HepG2 (cell line): ENCODE data around the gene PLCD4. TPM values are rescaled to one million over a fixed set of nuclear protein-coding genes. Genes with fewer than 3 reads are reported as not detected.

Source experiments
- ATAC-seq: fragments of 200-7000 bp; cut with Tn5 transposase; 3 replicates; pipeline ENCODE4 v1.9.1; 2020; ENCODE audit warnings: mild to moderate bottlenecking, moderate library complexity
- BruUV-seq: library from RNA; stranded (reverse); fragments of 400-500 nt; replicated peaks from 2 replicates; lab custom pipeline; 2021; lab: Mats Ljungman, UMichigan
- CTCF ChIA-PET: fragments of 300-600 bp; formaldehyde crosslinking; extraction: SDS; loops from one replicate; lab custom pipeline; 2021; ENCODE audit warnings: low total read pairs, inconsistent platforms, low intra/inter-chr PET ratio; lab: Yijun Ruan, JAX
- POLR2A ChIA-PET: fragments of 350-600 bp; sonication (Branson Sonifier 250); formaldehyde crosslinking; loops from one replicate; lab custom pipeline; 2020; ENCODE audit warnings: antibody characterized with exemption, inconsistent platforms; lab: Yijun Ruan, JAX
- DNase-seq: peaks from one replicate; pipeline ENCODE4 v3.0.0-alpha.2; 2015; ENCODE audit warnings: low spot score
- FAIRE-seq: peaks from 3 replicates; lab custom pipeline; 2011; peaks lifted over from hg19 to GRCh38; lab: Jason Lieb, UNC
- H2AFZ ChIP-seq: one replicate; pipeline ENCODE4 v1.6.1; 2011; ENCODE audit warnings: low read length, inconsistent platforms
- H3K27ac ChIP-seq: fragments of 300-600 bp; 3 replicates; pipeline ENCODE4 v1.8.0; 2011; ENCODE audit warnings: mixed run types, mild to moderate bottlenecking, mixed read lengths, low read length, inconsistent platforms; ENCODE audit not compliant: insufficient read depth; ENCODE audit errors: extremely low read length
- H3K27me3 ChIP-seq, 2 experiments: fragments of 200-600 bp in 1 of 2; 2 replicates in 1 of 2; 3 replicates in 1 of 2; pipeline versions ENCODE4 v1.6.0 to v1.8.0; 2011; ENCODE audit warnings: low read length in 2 of 2, mild to moderate bottlenecking in 2 of 2, moderate library complexity in 2 of 2, inconsistent platforms in 1 of 2; ENCODE audit not compliant: insufficient read depth in 2 of 2, control insufficient read depth in 1 of 2
- H3K36me3 ChIP-seq, 2 experiments: fragments of 200-600 bp in 1 of 2; replicated peaks in 1 of 2; 2 replicates in 1 of 2; 3 replicates in 1 of 2; pipeline versions ENCODE4 v1.5.1 to v1.8.0; 2011; ENCODE audit warnings: low read length in 2 of 2, inconsistent platforms in 1 of 2; ENCODE audit not compliant: insufficient read depth in 2 of 2, control insufficient read depth in 1 of 2
- H3K4me1 ChIP-seq: 2 replicates; pipeline ENCODE4 v1.5.1; 2012; ENCODE audit warnings: low read length, inconsistent platforms; ENCODE audit not compliant: insufficient read depth
- H3K4me2 ChIP-seq: 2 replicates; pipeline ENCODE4 v1.6.0; 2011; ENCODE audit warnings: low read depth, low read length, inconsistent platforms
- H3K4me3 ChIP-seq, 3 experiments: fragments of 200-600 bp in 1 of 3; sonication (generic), shearing (Covaris generic) in 1 of 3; replicated peaks in 1 of 3; 2 replicates each; pipeline ENCODE4 v1.5.1; 2011 to 2016; ENCODE audit warnings: low read length in 3 of 3, inconsistent platforms in 2 of 3, low read depth in 2 of 3, mild to moderate bottlenecking in 2 of 3, control low read depth in 1 of 3, mixed read lengths in 1 of 3; ENCODE audit not compliant: insufficient read depth in 1 of 3
- H3K79me2 ChIP-seq: one replicate; pipeline ENCODE4 v1.6.1; 2011; ENCODE audit warnings: low read length, inconsistent platforms; ENCODE audit not compliant: insufficient read depth
- H3K9ac ChIP-seq: 2 replicates; pipeline ENCODE4 v1.6.0; 2011; ENCODE audit warnings: mild to moderate bottlenecking, low read depth, low read length, inconsistent platforms; ENCODE audit not compliant: insufficient read depth
- H3K9me3 ChIP-seq: 2 replicates; pipeline ENCODE4 v1.5.1; 2012; ENCODE audit warnings: mild to moderate bottlenecking, low read length
- H4K20me1 ChIP-seq: 2 replicates; pipeline ENCODE4 v1.6.0; 2011; ENCODE audit warnings: inconsistent platforms, mild to moderate bottlenecking, low read length, moderate library complexity; ENCODE audit not compliant: insufficient read depth
- DMAP1 ChIP-seq: IDR thresholded peaks from 2 replicates; pipeline ENCODE4 v1.6.1; 2016
- GMEB2 ChIP-seq: IDR thresholded peaks from 2 replicates; pipeline ENCODE4 v1.6.1; 2016; ENCODE audit warnings: missing biosample characterization, missing genetic modification reagents, low read depth
- KAT8 ChIP-seq: IDR thresholded peaks from 2 replicates; pipeline ENCODE4 v1.6.1; 2016; ENCODE audit warnings: missing genetic modification reagents, missing compliant biosample characterization
- MATR3 ChIP-seq: sonication (generic); formaldehyde crosslinking; IDR thresholded peaks from 2 replicates; pipeline ENCODE4 v1.4.0; 2020; ENCODE audit warnings: missing genetic modification reagents
- MTF1 ChIP-seq: sonication (generic); formaldehyde crosslinking; IDR thresholded peaks from 2 replicates; pipeline ENCODE4 v1.5.0; 2020; ENCODE audit warnings: missing genetic modification reagents
- MXI1 ChIP-seq: IDR thresholded peaks from 3 replicates; pipeline ENCODE4 v1.6.1; 2012; ENCODE audit warnings: low read depth, low read length, inconsistent platforms, borderline replicate concordance
- NCOR1 ChIP-seq: fragments of 200-600 bp; sonication (generic); IDR thresholded peaks from 2 replicates; pipeline ENCODE4 v1.7.0; 2017; ENCODE audit warnings: antibody characterized with exemption, low read length, borderline replicate concordance
- POLR2AphosphoS5 ChIP-seq: IDR thresholded peaks from 2 replicates; pipeline ENCODE4 v1.6.1; 2012; ENCODE audit warnings: low read depth, low read length
- SMYD3 ChIP-seq: sonication (generic); formaldehyde crosslinking; IDR thresholded peaks from 2 replicates; pipeline ENCODE4 v1.8.1; 2023; ENCODE audit warnings: mild to moderate bottlenecking, missing genetic modification reagents
- SRSF9 ChIP-seq: fragments of 200-400 bp; formaldehyde crosslinking; IDR thresholded peaks from 2 replicates; pipeline ENCODE4 v1.6.1; 2018; ENCODE audit warnings: borderline replicate concordance, mild to moderate bottlenecking, low read depth, low read length; ENCODE audit not compliant: insufficient read depth, poor library complexity, severe bottlenecking
- ZNF138 ChIP-seq: sonication (generic); formaldehyde crosslinking; IDR thresholded peaks from 2 replicates; pipeline ENCODE4 v1.5.0; 2020; ENCODE audit warnings: mild to moderate bottlenecking, low read depth, missing genetic modification reagents
- ZNF264 ChIP-seq: sonication (generic); formaldehyde crosslinking; IDR thresholded peaks from 2 replicates; pipeline ENCODE4 v1.4.0; 2020; ENCODE audit warnings: missing genetic modification reagents
- ZNF740 ChIP-seq: sonication (generic); formaldehyde crosslinking; IDR thresholded peaks from 2 replicates; pipeline ENCODE4 v1.4.0; 2020; ENCODE audit warnings: missing genetic modification reagents
- WGBS: methylation state at CpG from one replicate; pipeline ENCODE4 v1.1.6; 2017; ENCODE audit warnings: low lambda C conversion rate; 5-methylcytosine and 5-hydroxymethylcytosine counted together
- in situ Hi-C: cut with HindIII; loops from 2 replicates; pipeline ENCODE4 v1.10.0; 2017; ENCODE audit warnings: low pct_unique_long_range_greater_than_20kb; ENCODE audit not compliant: extremely low pct_ligation_motif_present
- intact Hi-C: fragments of 100-400 bp; cut with micrococcal nuclease; formaldehyde crosslinking; loops from one replicate; pipeline ENCODE4 v1.10.0; 2022; ENCODE audit not compliant: unreplicated experiment
- polyA plus RNA-seq, 8 experiments: library from polyadenylated mRNA; depleted of rRNA in 3 of 8; stranded (reverse) in 7 of 8; unstranded in 1 of 8; fragments of >200 nt; fragmentation: Illumina TruSeq in 4 of 8; extraction: Trizol in 4 of 8; gene quantifications; 2 replicates each; pipeline versions ENCODE4 v1.2.1 to v1.2.3, GENCODE V29; 2011 to 2016; ENCODE audit warnings: low read depth in 4 of 8, missing spikeins in 1 of 8, mixed read lengths in 1 of 8; ENCODE audit not compliant: insufficient read depth in 1 of 8
- total RNA-seq, 5 experiments: library from RNA; depleted of rRNA; stranded (reverse); fragments of >200 nt; fragmentation: Illumina TruSeq; extraction: Trizol; gene quantifications; 2 replicates each; pipeline ENCODE4 v1.2.3, GENCODE V29; 2016; ENCODE audit warnings: low read depth in 1 of 5

PLCD4 gene
- total and polyA plus RNA-seq, 2 of the 13 experiments (the other 11 are each of a cell fraction or from before 2014, with no cell fraction given) = 0.26 TPM; not detected in 1

GRCh38 chr2:218622606-218623365, 15.1 kb downstream of the PLCD4 start:
- no TSS peak for BruUV-seq
- POLR2A ChIA-PET = interaction anchor here (1.3 kb wide), 1 partner anchor 37 kb away, joined by 4 read pairs; the partner anchor contains the start of genes BCS1L and ZNF142

GRCh38 chr2:218623366-218623705, 15.6 kb downstream of the PLCD4 start:
- Histone ChIP-seq H3K9me3 (no peaks in the 10 kb centered on the region), H3K36me3 (no peaks in the 10 kb centered on the region), H3K79me2 (no peaks in the 10 kb centered on the region), H4K20me1 (no peaks in the 10 kb centered on the region), H3K9ac (no peak overlapping the region), H3K27ac (no peak overlapping the region), H3K4me3 (no peak overlapping the region), H3K27me3 (0 out of 5 replicates have a peak, but pooled peaks cover 0 to 3% of the 10 kb centered on the region in 2 experiments), H2AFZ (no peak overlapping the region), H3K4me2 (no peak overlapping the region; the same call in 1 of the 2 replicates), H3K4me1 (0 out of 2 replicates have a peak, but pooled peaks cover 6% of the 10 kb centered on the region)
- ATAC-seq = no peak
- ChIA-PET POLR2A (interaction anchor here (1.3 kb wide), 1 partner anchor 36 kb away, joined by 4 read pairs; the partner anchor contains the start of genes BCS1L and ZNF142), CTCF (no interaction called here)
- in situ Hi-C loops = no loop called here
- TF ChIP-seq KAT8 = no peak
- TF ChIP-seq SRSF9 = no peak
- no peak for TF ChIP-seq GMEB2 (CRISPR knock-in tag)
- TF ChIP-seq ZNF264 (CRISPR knock-in tag) = no peak
- TF ChIP-seq SMYD3 (CRISPR knock-in tag) = no peak
- no peak for TF ChIP-seq POLR2AphosphoS5
- TF ChIP-seq MATR3 = no peak
- BruUV-seq = no TSS peak
- WGBS = 61% methylated on average over 3 of the region's 3 CpGs
- DNase-seq = no peak
- no peak for FAIRE-seq
- intact Hi-C loops = no loop called here

More at GRCh38 chr2:218622606-218623365, 15.1 kb downstream of the PLCD4 start:
- Histone ChIP-seq H3K4me3 (no peak overlapping the region), H3K9me3 (no peaks in the 10 kb centered on the region), H2AFZ (no peak overlapping the region), H3K27ac (no peak overlapping the region), H3K9ac (no peak overlapping the region), H3K79me2 (no peaks in the 10 kb centered on the region), H4K20me1 (no peaks in the 10 kb centered on the region), H3K4me2 (no peak overlapping the region; the same call in 1 of the 2 replicates), H3K4me1 (0 out of 2 replicates have a peak, but pooled peaks cover 6% of the 10 kb centered on the region), H3K36me3 (no peaks in the 10 kb centered on the region), H3K27me3 (0 out of 5 replicates have a peak, but pooled peaks cover 0 to 3% of the 10 kb centered on the region in 2 experiments)
- FAIRE-seq = no peak
- intact Hi-C loops (no loop called here), in situ Hi-C loops (no loop called here)
- TF ChIP-seq MXI1 (no peak), DMAP1 (no peak), MTF1 (no peak), NCOR1 (no peak), ZNF740 (no peak), ZNF138 (CRISPR knock-in tag) (no peak)
- peak; percentile 25; the same call in 2 of the 3 replicates for ATAC-seq
- CTCF ChIA-PET = no interaction called here
- no peak for DNase-seq
- WGBS = 23% methylated on average over 7 of the region's 7 CpGs
